Neuronal stem cell (in vitro differentiated cells): ENCODE results near the gene IFITM10.

Experiments used
- DNase-seq: peaks from one replicate; pipeline ENCODE4 v3.0.0-alpha.2; 2013; ENCODE audit warnings: low spot score
- H2AFZ ChIP-seq: one replicate; pipeline ENCODE4 v1.6.1; 2013; ENCODE audit warnings: mild to moderate bottlenecking, low read length, inconsistent platforms
- H2AK5ac ChIP-seq: 2 replicates; pipeline ENCODE4 v1.6.1; 2013; ENCODE audit warnings: low read depth, mild to moderate bottlenecking, inconsistent platforms, low read length, moderate library complexity, mixed read lengths
- H2BK120ac ChIP-seq: 2 replicates; pipeline ENCODE4 v1.6.1; 2013; ENCODE audit warnings: low read depth, mild to moderate bottlenecking, inconsistent platforms, low read length, moderate library complexity, mixed read lengths
- H2BK12ac ChIP-seq: one replicate; pipeline ENCODE4 v1.6.1; 2013; ENCODE audit warnings: low read length, inconsistent platforms
- H2BK15ac ChIP-seq: 2 replicates; pipeline ENCODE4 v1.6.1; 2013; ENCODE audit warnings: mild to moderate bottlenecking, low read length, inconsistent platforms, mixed read lengths
- H2BK5ac ChIP-seq: one replicate; pipeline ENCODE4 v1.6.1; 2013; ENCODE audit warnings: inconsistent platforms, mild to moderate bottlenecking, low read length, moderate library complexity
- H3K14ac ChIP-seq: one replicate; pipeline ENCODE4 v1.6.1; 2013; ENCODE audit warnings: low read length, inconsistent platforms
- H3K18ac ChIP-seq: 2 replicates; pipeline ENCODE4 v1.6.1; 2013; ENCODE audit warnings: low read length, inconsistent platforms
- H3K23ac ChIP-seq: 2 replicates; pipeline ENCODE4 v1.6.1; 2013; ENCODE audit warnings: low read depth, mild to moderate bottlenecking, mixed read lengths, low read length, inconsistent platforms; ENCODE audit not compliant: poor library complexity
- H3K27ac ChIP-seq: replicated peaks from 3 replicates; pipeline ENCODE4 v1.5.1; 2013; ENCODE audit warnings: low read length, inconsistent platforms
- H3K27me3 ChIP-seq, 3 experiments: 2 replicates each; pipeline ENCODE4 v1.6.1; 2013; ENCODE audit warnings: low read length in 3 of 3, mild to moderate bottlenecking in 2 of 3, inconsistent platforms in 1 of 3, low read depth in 1 of 3, mixed read lengths in 1 of 3, moderate library complexity in 1 of 3; ENCODE audit not compliant: control insufficient read depth in 3 of 3, insufficient read depth in 3 of 3
- H3K36me3 ChIP-seq, 2 donors: replicated peaks in 1 of 2; 2 replicates each; pipeline ENCODE4 v1.6.1; 2013; ENCODE audit warnings: low read length in 2 of 2; ENCODE audit not compliant: control insufficient read depth in 2 of 2, insufficient read depth in 2 of 2
- H3K4ac ChIP-seq: 2 replicates; pipeline ENCODE4 v1.6.1; 2013; ENCODE audit warnings: inconsistent platforms, mild to moderate bottlenecking, low read length, moderate library complexity
- H3K4me1 ChIP-seq, 2 donors: 1 replicate in 1 of 2; 2 replicates in 1 of 2; pipeline ENCODE4 v1.6.1; 2013; ENCODE audit warnings: low read length in 2 of 2, low read depth in 1 of 2; ENCODE audit not compliant: control insufficient read depth in 2 of 2, insufficient read depth in 1 of 2
- H3K4me2 ChIP-seq: one replicate; pipeline ENCODE4 v1.6.1; 2013; ENCODE audit warnings: mild to moderate bottlenecking, low read length, inconsistent platforms; ENCODE audit not compliant: insufficient read depth, poor library complexity, severe bottlenecking
- H3K4me3 ChIP-seq, 2 donors: 2 replicates each; pipeline ENCODE4 v1.5.1; 2013; ENCODE audit warnings: low read length in 2 of 2, mild to moderate bottlenecking in 2 of 2, inconsistent platforms in 1 of 2, moderate library complexity in 1 of 2
- H3K79me1 ChIP-seq: one replicate; pipeline ENCODE4 v1.6.1; 2013; ENCODE audit warnings: low read depth, mild to moderate bottlenecking, inconsistent platforms, low read length, moderate library complexity
- H3K9ac ChIP-seq: one replicate; pipeline ENCODE4 v1.6.1; 2013; ENCODE audit warnings: mild to moderate bottlenecking, low read depth, low read length, inconsistent platforms; ENCODE audit not compliant: poor library complexity
- H3K9me3 ChIP-seq, 2 donors: replicated peaks in 1 of 2; 2 replicates each; pipeline versions ENCODE3 to v1.6.1; 2013; ENCODE audit warnings: low read length in 2 of 2, mild to moderate bottlenecking in 2 of 2, inconsistent platforms in 1 of 2, low read depth in 1 of 2, mixed read lengths in 1 of 2, moderate library complexity in 1 of 2; ENCODE audit not compliant: control insufficient read depth in 2 of 2, insufficient read depth in 1 of 2
- H4K8ac ChIP-seq: one replicate; pipeline ENCODE4 v1.6.1; 2013; ENCODE audit warnings: low read depth, mild to moderate bottlenecking, inconsistent platforms, low read length, moderate library complexity
- H4K91ac ChIP-seq: one replicate; pipeline ENCODE4 v1.6.1; 2013; ENCODE audit warnings: low read length, low read depth, mild to moderate bottlenecking, inconsistent platforms; ENCODE audit not compliant: poor library complexity
- WGBS, 2 donors: extraction: QIAGEN DNeasy Blood & Tissue Kit; methylation state at CpG; one replicate each; pipeline ENCODE4 v1.1.7; 2013; ENCODE audit warnings: missing lambda C conversion rate in 2 of 2, mixed read lengths in 1 of 2; ENCODE audit not compliant: insufficient read length in 2 of 2, insufficient replicate concordance in 1 of 2; ENCODE audit errors: extremely low coverage in 2 of 2; 5-methylcytosine and 5-hydroxymethylcytosine counted together

The IFITM10 gene

GRCh38 chr11:1719781-1720180 is 30.6 kb downstream of the IFITM10 start:
- no CpG with 5 or more reads among the region's 8 CpGs for WGBS, 2 donors
- H3K4ac ChIP-seq = no peak overlapping the region
- no peaks in the 10 kb centered on the region for H3K79me1 ChIP-seq
- H2BK12ac ChIP-seq = no peak overlapping the region
- H3K14ac ChIP-seq = no peak overlapping the region
- no peak overlapping the region for H3K4me2 ChIP-seq
- no peak overlapping the region for H2AFZ ChIP-seq
- H2BK120ac ChIP-seq = no peak overlapping the region
- H3K36me3 ChIP-seq = no peaks in the 10 kb centered on the region
- H3K27ac ChIP-seq = no peak overlapping the region
- no peak for DNase-seq
- H3K4me3 ChIP-seq = no peak overlapping the region
- no peak overlapping the region for H4K91ac ChIP-seq
- H3K23ac ChIP-seq = no peak overlapping the region
- H2AK5ac ChIP-seq = no peak overlapping the region
- no peak overlapping the region for H3K9ac ChIP-seq
- no peaks in the 10 kb centered on the region for H3K9me3 ChIP-seq
- no peaks in the 10 kb centered on the region for H3K4me1 ChIP-seq
- H2BK5ac ChIP-seq = no peak overlapping the region
- no peak overlapping the region for H3K18ac ChIP-seq
- H4K8ac ChIP-seq = no peak overlapping the region
- H3K27me3 ChIP-seq = peaks cover 0 to 10% (median 0%) of the 10 kb centered on the region in 3 experiments
- H2BK15ac ChIP-seq = no peak overlapping the region

GRCh38 chr11:1718326-1718725 is 32.1 kb downstream of the IFITM10 start:
- Histone ChIP-seq H3K4me2 (no peak overlapping the region), H3K9ac (no peak overlapping the region), H2BK120ac (no peak overlapping the region), H4K91ac (no peak overlapping the region), H3K27ac (no peak overlapping the region), H3K27me3 (peaks cover 0 to 13% (median 0%) of the 10 kb centered on the region in 3 experiments), H2AK5ac (no peak overlapping the region), H4K8ac (no peak overlapping the region), H3K14ac (no peak overlapping the region), H2AFZ (no peak overlapping the region), H3K4ac (no peak overlapping the region), H3K36me3 (no peaks in the 10 kb centered on the region), H3K4me3 (no peak overlapping the region), H3K79me1 (no peaks in the 10 kb centered on the region), H3K18ac (no peak overlapping the region), H3K9me3 (no peaks in the 10 kb centered on the region), H2BK5ac (no peak overlapping the region), H3K23ac (no peak overlapping the region), H2BK15ac (no peak overlapping the region), H2BK12ac (no peak overlapping the region), H3K4me1 (no peaks in the 10 kb centered on the region)
- no CpG with 5 or more reads among the region's 15 CpGs for WGBS, 2 donors
- no peak for DNase-seq

- no peaks in the 10 kb centered on the region for H3K9me3 ChIP-seq
- H2BK5ac ChIP-seq = no peak overlapping the region
- H2AK5ac ChIP-seq = no peak overlapping the region
- H2BK120ac ChIP-seq = no peak overlapping the region
- peaks cover 0 to 13% (median 0%) of the 10 kb centered on the region in 3 experiments for H3K27me3 ChIP-seq
- H2AFZ ChIP-seq = no peak overlapping the region
- H3K4me3 ChIP-seq = no peak overlapping the region
- H3K4me2 ChIP-seq = no peak overlapping the region
- H3K14ac ChIP-seq = no peak overlapping the region
- H3K4ac ChIP-seq = no peak overlapping the region
- no peak overlapping the region for H3K27ac ChIP-seq
- no peak overlapping the region for H3K23ac ChIP-seq
- H2BK15ac ChIP-seq = no peak overlapping the region
- H2BK12ac ChIP-seq = no peak overlapping the region
- no peak overlapping the region for H3K9ac ChIP-seq
- H3K18ac ChIP-seq = no peak overlapping the region
- no peaks in the 10 kb centered on the region for H3K36me3 ChIP-seq
- no peak for DNase-seq
- no CpG with 5 or more reads among the region's 8 CpGs for WGBS, 2 donors
- no peaks in the 10 kb centered on the region for H3K4me1 ChIP-seq
- H3K79me1 ChIP-seq = no peaks in the 10 kb centered on the region
- no peak overlapping the region for H4K91ac ChIP-seq
- H4K8ac ChIP-seq = no peak overlapping the region
Observed at GRCh38 chr11:1717745-1718144, 32.6 kb downstream of the IFITM10 start.

- Histone ChIP-seq H3K14ac (no peak overlapping the region), H4K8ac (no peak overlapping the region), H3K4me1 (no peaks in the 10 kb centered on the region), H2BK12ac (no peak overlapping the region), H3K4me3 (no peak overlapping the region), H3K27me3 (peaks cover 0 to 13% (median 0%) of the 10 kb centered on the region in 3 experiments), H3K79me1 (no peaks in the 10 kb centered on the region), H2BK15ac (no peak overlapping the region), H2AK5ac (peak overlapping the region; percentile 54), H3K23ac (no peak overlapping the region), H3K36me3 (no peaks in the 10 kb centered on the region), H3K9ac (no peak overlapping the region), H3K9me3 (no peaks in the 10 kb centered on the region), H3K4ac (no peak overlapping the region), H2BK5ac (no peak overlapping the region), H2AFZ (no peak overlapping the region), H3K18ac (no peak overlapping the region), H3K27ac (no peak overlapping the region), H4K91ac (no peak overlapping the region), H3K4me2 (no peak overlapping the region), H2BK120ac (no peak overlapping the region)
- DNase-seq = no peak
- no CpG with 5 or more reads among the region's 24 CpGs for WGBS, 2 donors
Observed at GRCh38 chr11:1714908-1715885, 35.2 kb downstream of the IFITM10 start.
